ENCODE data around the gene ERF. TPM values are rescaled to one million over a fixed set of nuclear protein-coding genes. Genes with fewer than 3 reads are reported as not detected.

The ERF gene
- total and polyA plus RNA-seq, 2 donors (not counting 3 experiments of a cell fraction or from before 2014, with no cell fraction given), result 102 to 117 TPM

GRCh38 chr19:42273407-42274064 lies 18.6 kb upstream of the ERF start:
- TF ChIP-seq POLR2A (IDR thresholded peaks at IDR 0.05; ENCODE audit: low read depth, low read length), result no peak
- no peak for TF ChIP-seq POLR2AphosphoS5 (IDR thresholded peaks at IDR 0.05; ENCODE audit: insufficient read depth, low read depth, low read length)
- TF ChIP-seq EZH2 (IDR thresholded peaks at IDR 0.05; ENCODE audit: borderline replicate concordance, low read depth, low read length, severe bottlenecking), result no peak
- TF ChIP-seq MAX (IDR thresholded peaks at IDR 0.05; ENCODE audit: insufficient read depth, insufficient read length), result no peak
- TF ChIP-seq CTCF (IDR thresholded peaks at IDR 0.05; ENCODE audit: extremely low read depth in 1 of 2, insufficient read depth in 1 of 2, low read depth in 1 of 2, low read length in 2 of 2), result no peak
- no peak for TF ChIP-seq MYC (IDR thresholded peaks at IDR 0.05; ENCODE audit: low read depth, low read length)
- no peak for TF ChIP-seq GATA2 (IDR thresholded peaks at IDR 0.05; ENCODE audit: insufficient read depth, insufficient read length, low read depth, low read length)
- TF ChIP-seq FOS (IDR thresholded peaks at IDR 0.05; ENCODE audit: borderline replicate concordance, insufficient read depth, low read length), result no peak
- TSS peak; percentile 5 for BruUV-seq (replicated peaks)
- Histone ChIP-seq H3K9me1 (replicated peaks; ENCODE audit: control insufficient read depth, extremely low read depth, insufficient read depth, low read length) (no peaks in the 10 kb centered on the region), H4K20me1 (replicated peaks; ENCODE audit: control insufficient read depth, extremely low read depth, insufficient read depth, low read length) (no peaks in the 10 kb centered on the region), H3K9ac (replicated peaks; ENCODE audit: extremely low read depth, insufficient read depth, low read length) (no peak overlapping the region), H3K4me3 (replicated peaks in 1 of 3; ENCODE audit: insufficient read depth in 1 of 3, low read depth in 1 of 3, low read length in 3 of 3) (no peak overlapping the region), H3K36me3 (ENCODE audit: control insufficient read depth in 2 of 2, extremely low read depth in 1 of 2, insufficient read depth in 2 of 2, low read length in 2 of 2) (peaks cover 12 to 28% of the 10 kb centered on the region in 2 experiments), H3K4me2 (ENCODE audit: insufficient read depth, low read length) (no peak overlapping the region), H3K27ac (ENCODE audit: insufficient read depth, low read depth, low read length) (no peak overlapping the region), H3K79me2 (ENCODE audit: control insufficient read depth, insufficient read depth, low read length) (peaks cover 44% of the 10 kb centered on the region), H3K27me3 (ENCODE audit: control insufficient read depth in 2 of 2, insufficient read depth in 2 of 2, low read length in 2 of 2) (no peaks in the 10 kb centered on the region), H3K4me1 (ENCODE audit: control insufficient read depth, extremely low read depth, insufficient read depth, low read length) (peaks cover 34% of the 10 kb centered on the region), H2AFZ (ENCODE audit: low read depth, low read length) (no peak overlapping the region), H3K9me3 (replicated peaks; ENCODE audit: control insufficient read depth, insufficient read depth, low read length) (no peaks in the 10 kb centered on the region)
- no peak for DNase-seq (ENCODE audit: low read depth, low spot score)
- dilution Hi-C loops (cut with MboI; ENCODE audit: extremely low pct_ligation_motif_present, low sequenced_read_pairs), result no loop called here
- POLR2A ChIA-PET, result no interaction called here
- intact Hi-C loops (cut with micrococcal nuclease), result no loop called here
- CTCF ChIA-PET, result no interaction called here
- FAIRE-seq, result no peak
